Osteoblast (primary cell): ENCODE measurements around the gene SOX8. TPM values are rescaled to one million over a fixed set of nuclear protein-coding genes. Genes with fewer than 3 reads are reported as not detected.
A peak's percentile ranks its signal among the peaks of the same experiment; 100 is the strongest.

Source experiments
- DNase-seq: peaks from one replicate; pipeline ENCODE4 v3.0.0; 2011; ENCODE audit warnings: low spot score, mixed read lengths; ENCODE audit not compliant: insufficient read length; ENCODE audit errors: missing footprints
- H2AFZ ChIP-seq: 2 replicates; pipeline ENCODE4 v1.6.0; 2011; ENCODE audit warnings: mild to moderate bottlenecking, low read length
- H3K27ac ChIP-seq: 2 replicates; pipeline ENCODE4 v1.5.1; 2011; ENCODE audit warnings: mild to moderate bottlenecking, low read depth, low read length, moderate library complexity
- H3K27me3 ChIP-seq: 2 replicates; pipeline ENCODE4 v1.6.0; 2012; ENCODE audit warnings: mild to moderate bottlenecking, control low read depth, inconsistent platforms, low read length, moderate library complexity; ENCODE audit not compliant: insufficient read depth
- H3K36me3 ChIP-seq: 2 replicates; pipeline ENCODE4 v1.5.1; 2011; ENCODE audit warnings: mild to moderate bottlenecking, low read length, control low read depth, moderate library complexity; ENCODE audit not compliant: insufficient read depth
- H3K4me1 ChIP-seq: 2 replicates; pipeline ENCODE4 v1.5.1; 2011; ENCODE audit warnings: mild to moderate bottlenecking, low read length, control low read depth, moderate library complexity; ENCODE audit not compliant: insufficient read depth
- H3K4me2 ChIP-seq: 2 replicates; pipeline ENCODE4 v1.6.0; 2011; ENCODE audit warnings: mild to moderate bottlenecking, low read length; ENCODE audit not compliant: insufficient read depth
- H3K4me3 ChIP-seq: fragments of 200-600 bp; sonication (generic); 3 replicates; pipeline ENCODE4 v1.5.1; 2012; ENCODE audit warnings: mild to moderate bottlenecking, low read length, inconsistent platforms; ENCODE audit not compliant: insufficient read depth
- H3K79me2 ChIP-seq: 2 replicates; pipeline ENCODE4 v1.6.0; 2012; ENCODE audit warnings: mild to moderate bottlenecking, low read length, control low read depth, inconsistent platforms; ENCODE audit not compliant: insufficient read depth
- H3K9me3 ChIP-seq: 2 replicates; pipeline ENCODE4 v1.5.1; 2011; ENCODE audit warnings: low read depth, low read length, control low read depth
- H4K20me1 ChIP-seq: 2 replicates; pipeline ENCODE4 v1.6.0; 2012; ENCODE audit warnings: mild to moderate bottlenecking, low read length, control low read depth; ENCODE audit not compliant: insufficient read depth
- CTCF ChIP-seq: IDR thresholded peaks from 2 replicates; pipeline ENCODE4 v1.5.1; 2011; ENCODE audit warnings: mild to moderate bottlenecking, low read depth, low read length, moderate library complexity; ENCODE audit errors: extremely low read depth
- total RNA-seq: library from RNA; depleted of rRNA; stranded (reverse); fragments of >200 nt; gene quantifications from 2 replicates; pipeline ENCODE4 v1.2.3, GENCODE V29; 2012

The SOX8 gene
- total RNA-seq, 1 donor, result not detected

DNA sequence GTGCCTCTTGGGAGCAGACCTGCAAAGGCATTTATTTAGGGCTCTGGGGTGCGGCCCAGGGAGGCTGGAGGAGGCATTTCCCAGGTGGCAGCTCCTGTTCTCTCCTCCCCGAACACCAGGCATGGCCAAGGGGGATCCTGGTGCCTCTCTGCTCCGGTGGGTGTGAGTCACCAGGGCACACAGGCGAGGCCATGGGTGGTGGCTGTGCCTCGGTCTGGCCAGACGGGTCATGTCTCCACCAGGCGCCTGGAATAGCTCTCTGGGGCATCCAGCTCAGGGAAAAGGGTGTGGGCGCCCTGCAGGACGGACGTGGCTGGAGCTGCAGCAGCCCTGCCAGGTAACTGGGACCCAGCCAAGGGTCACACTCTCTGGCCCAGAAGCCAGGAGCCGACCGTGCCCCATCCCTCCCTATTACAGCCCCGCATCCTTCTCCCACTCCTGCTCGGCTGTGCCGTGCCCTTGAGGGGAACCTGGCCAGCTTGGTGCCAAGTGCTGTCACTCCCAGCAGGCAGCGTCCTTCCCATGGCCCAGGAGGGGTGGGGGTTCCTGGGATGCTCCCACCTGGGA, 25.8 kb downstream of the SOX8 start:
- no peaks in the 10 kb centered on the region for H3K79me2 ChIP-seq
- H3K36me3 ChIP-seq, result no peaks in the 10 kb centered on the region
- peak; percentile 90 for DNase-seq
- H3K4me2 ChIP-seq, result no peak overlapping the region
- peaks cover 14% of the 10 kb centered on the region for H3K27me3 ChIP-seq
- no peak overlapping the region for H3K4me3 ChIP-seq
- H4K20me1 ChIP-seq, result no peaks in the 10 kb centered on the region
- no peak overlapping the region for H2AFZ ChIP-seq
- no peak for TF ChIP-seq CTCF
- no peak overlapping the region for H3K27ac ChIP-seq
- H3K9me3 ChIP-seq, result no peaks in the 10 kb centered on the region
- H3K4me1 ChIP-seq, result peaks cover 14% of the 10 kb centered on the region

GRCh38 chr16:1008085-1008484, 26.5 kb downstream of the SOX8 start:
- no peaks in the 10 kb centered on the region for H3K79me2 ChIP-seq
- no peak overlapping the region for H3K27ac ChIP-seq
- no peak overlapping the region for H3K4me3 ChIP-seq
- no peaks in the 10 kb centered on the region for H4K20me1 ChIP-seq
- no peaks in the 10 kb centered on the region for H3K9me3 ChIP-seq
- peaks cover 11% of the 10 kb centered on the region for H3K4me1 ChIP-seq
- H2AFZ ChIP-seq, result no peak overlapping the region
- H3K4me2 ChIP-seq, result no peak overlapping the region
- no peak for DNase-seq
- peaks cover 14% of the 10 kb centered on the region for H3K27me3 ChIP-seq
- TF ChIP-seq CTCF, result no peak
- no peaks in the 10 kb centered on the region for H3K36me3 ChIP-seq

- TF ChIP-seq CTCF, result no peak
- Histone ChIP-seq H2AFZ (no peak overlapping the region), H3K4me1 (no peaks in the 10 kb centered on the region), H3K36me3 (no peaks in the 10 kb centered on the region), H3K27ac (no peak overlapping the region), H3K79me2 (no peaks in the 10 kb centered on the region), H3K9me3 (no peaks in the 10 kb centered on the region), H3K4me3 (no peak overlapping the region), H3K4me2 (no peak overlapping the region), H3K27me3 (peaks cover 14% of the 10 kb centered on the region), H4K20me1 (no peaks in the 10 kb centered on the region)
- DNase-seq, result peak; percentile 86
Measured at GRCh38 chr16:1009358-1010150, 28.0 kb downstream of the SOX8 start.

- Histone ChIP-seq H3K27me3 (peaks cover 11% of the 10 kb centered on the region), H3K36me3 (no peaks in the 10 kb centered on the region), H3K4me2 (no peak overlapping the region), H3K9me3 (no peaks in the 10 kb centered on the region), H3K27ac (no peak overlapping the region), H3K4me3 (no peak overlapping the region), H3K79me2 (no peaks in the 10 kb centered on the region), H4K20me1 (no peaks in the 10 kb centered on the region), H3K4me1 (peaks cover 3% of the 10 kb centered on the region), H2AFZ (no peak overlapping the region)
- no peak for TF ChIP-seq CTCF
- DNase-seq, result peak; percentile 88
Measured at GRCh38 chr16:1010251-1010650, 28.7 kb downstream of the SOX8 start.
